ENCODE measurements around the gene SLMAP. TPM values are rescaled to one million over a fixed set of nuclear protein-coding genes. Genes with fewer than 3 reads are reported as not detected.

SLMAP gene
- total RNA-seq, 4 donors from 2014 or later = 49.5 to 56.0 (median 51.0) TPM

GRCh38 chr3:57963811-57964346, 207.8 kb downstream of the SLMAP start:
- WGBS, 2 donors = 41 to 45% methylated on average over 7 of the region's 7 CpGs
- DNase-seq (ENCODE audit: low spot score in 2 of 2) = no peak
- intact Hi-C loops (cut with DNase I; ENCODE audit: low total_unique reads) = no loop called here
- no peak overlapping the region for H3K4me3 ChIP-seq (ENCODE audit: low read depth, poor library complexity, severe bottlenecking)
- TF ChIP-seq POLR2A (IDR thresholded peaks at IDR 0.05) (no peak), CTCF (IDR thresholded peaks at IDR 0.05) (no peak)

GRCh38 chr3:57966829-57967228, 210.7 kb downstream of the SLMAP start:
- WGBS, 2 donors = 36 to 38% methylated on average over 4 of the region's 4 CpGs
- TF ChIP-seq POLR2A (IDR thresholded peaks at IDR 0.05) (no peak), CTCF (IDR thresholded peaks at IDR 0.05) (no peak)
- intact Hi-C loops (cut with DNase I; ENCODE audit: low total_unique reads) = no loop called here
- DNase-seq (ENCODE audit: low spot score in 2 of 2) = no peak
- H3K4me3 ChIP-seq (ENCODE audit: low read depth, poor library complexity, severe bottlenecking) = no peak overlapping the region

GRCh38 chr3:57967590-57967989, 211.5 kb downstream of the SLMAP start:
- DNase-seq (ENCODE audit: low spot score in 2 of 2) = no peak
- WGBS, 2 donors = 72 to 75% methylated on average over 9 of the region's 9 CpGs
- H3K4me3 ChIP-seq (ENCODE audit: low read depth, poor library complexity, severe bottlenecking) = no peak overlapping the region
- no peak for TF ChIP-seq CTCF (IDR thresholded peaks at IDR 0.05)
- TF ChIP-seq POLR2A (IDR thresholded peaks at IDR 0.05) = no peak
- intact Hi-C loops (cut with DNase I; ENCODE audit: low total_unique reads) = no loop called here

- WGBS, 2 donors = 94 to 98% methylated on average over 5 of the region's 5 CpGs
- intact Hi-C loops (cut with DNase I; ENCODE audit: low total_unique reads) = no loop called here
- TF ChIP-seq POLR2A (IDR thresholded peaks at IDR 0.05) = no peak
- no peak overlapping the region for H3K4me3 ChIP-seq (ENCODE audit: low read depth, poor library complexity, severe bottlenecking)
- DNase-seq (ENCODE audit: low spot score in 2 of 2) = no peak
These were observed 212.4 kb downstream of the SLMAP start for GRCh38 chr3:57968501-57968900.

- H3K4me3 ChIP-seq (ENCODE audit: low read depth, poor library complexity, severe bottlenecking) = no peak overlapping the region
- TF ChIP-seq POLR2A (IDR thresholded peaks at IDR 0.05) (no peak), CTCF (IDR thresholded peaks at IDR 0.05) (no peak)
These were observed 215.9 kb downstream of the SLMAP start for GRCh38 chr3:57971975-57972374.

GRCh38 chr3:57972531-57973111, 216.5 kb downstream of the SLMAP start:
- no peak overlapping the region for H3K4me3 ChIP-seq (ENCODE audit: low read depth, poor library complexity, severe bottlenecking)
- DNase-seq (ENCODE audit: low spot score in 2 of 2) = no peak
- intact Hi-C loops (cut with DNase I; ENCODE audit: low total_unique reads) = no loop called here
- WGBS, 2 donors = 59 to 63% methylated on average over 9 of the region's 9 CpGs
- TF ChIP-seq CTCF (IDR thresholded peaks at IDR 0.05) = no peak
- no peak for TF ChIP-seq POLR2A (IDR thresholded peaks at IDR 0.05)

More at GRCh38 chr3:57971975-57972374, 215.9 kb downstream of the SLMAP start:
- intact Hi-C loops (cut with DNase I; ENCODE audit: low total_unique reads) = no loop called here
- no peak for DNase-seq (ENCODE audit: low spot score in 2 of 2)
- WGBS, 2 donors = 47 to 53% methylated on average over 4 of the region's 4 CpGs

Measured in lower leg skin (tissue), 4 donors.